Astrocyte (in vitro differentiated cells and primary cell): ENCODE results near the gene PFDN2. TPM values are rescaled to one million over a fixed set of nuclear protein-coding genes. Genes with fewer than 3 reads are reported as not detected.

ENCODE experiments used
- DNase-seq: peaks from one replicate; pipeline ENCODE4 v3.0.0-alpha.2; 2010; ENCODE audit warnings: low read depth
- FAIRE-seq: peaks from 2 replicates; lab custom pipeline; 2011; peaks lifted over from hg19 to GRCh38; lab: Jason Lieb, UNC
- H2AFZ ChIP-seq: 2 replicates; pipeline ENCODE4 v1.6.0; 2012; ENCODE audit warnings: low read depth, low read length, inconsistent platforms
- H3K27ac ChIP-seq: 2 replicates; pipeline ENCODE4 v1.5.1; 2011; ENCODE audit warnings: low read depth, low read length, inconsistent platforms
- H3K27me3 ChIP-seq: 2 replicates; pipeline ENCODE4 v1.6.0; 2011; ENCODE audit warnings: low read length, inconsistent platforms; ENCODE audit not compliant: insufficient read depth
- H3K36me3 ChIP-seq: 2 replicates; pipeline ENCODE4 v1.5.1; 2011; ENCODE audit warnings: low read length, inconsistent platforms; ENCODE audit not compliant: insufficient read depth
- H3K4me1 ChIP-seq: 2 replicates; pipeline ENCODE4 v1.5.1; 2011; ENCODE audit warnings: low read length, inconsistent platforms; ENCODE audit not compliant: insufficient read depth
- H3K4me2 ChIP-seq: 2 replicates; pipeline ENCODE4 v1.6.0; 2012; ENCODE audit warnings: low read length, inconsistent platforms
- H3K4me3 ChIP-seq: 2 replicates; pipeline ENCODE4 v1.5.1; 2011; ENCODE audit warnings: low read depth, mild to moderate bottlenecking, low read length, inconsistent platforms; ENCODE audit not compliant: insufficient read depth
- H3K79me2 ChIP-seq: 2 replicates; pipeline ENCODE4 v1.6.0; 2012; ENCODE audit warnings: mild to moderate bottlenecking, low read length, inconsistent platforms; ENCODE audit not compliant: insufficient read depth
- H3K9ac ChIP-seq: 2 replicates; pipeline ENCODE4 v1.6.0; 2012; ENCODE audit warnings: mild to moderate bottlenecking, low read length, inconsistent platforms
- H3K9me3 ChIP-seq: 2 replicates; pipeline ENCODE4 v1.5.1; 2012; ENCODE audit warnings: low read depth, mild to moderate bottlenecking, low read length, inconsistent platforms; ENCODE audit not compliant: insufficient read depth
- H4K20me1 ChIP-seq: 2 replicates; pipeline ENCODE4 v1.6.0; 2012; ENCODE audit warnings: low read length, inconsistent platforms; ENCODE audit not compliant: insufficient read depth
- H3K27ac Mint-ChIP-seq: one replicate; pipeline ENCODE4 v1.8.0; 2021; ENCODE audit warnings: mild to moderate bottlenecking, mixed read lengths; ENCODE audit not compliant: unreplicated experiment
- H3K27me3 Mint-ChIP-seq: one replicate; pipeline ENCODE4 v1.8.0; 2021; ENCODE audit warnings: low read depth, mixed read lengths; ENCODE audit not compliant: unreplicated experiment
- H3K36me3 Mint-ChIP-seq: one replicate; pipeline ENCODE4 v1.8.0; 2021; ENCODE audit warnings: low read depth, mixed read lengths; ENCODE audit not compliant: unreplicated experiment
- H3K4me1 Mint-ChIP-seq: one replicate; pipeline ENCODE4 v1.8.0; 2021; ENCODE audit warnings: low read depth, mixed read lengths; ENCODE audit not compliant: unreplicated experiment
- H3K4me3 Mint-ChIP-seq: one replicate; pipeline ENCODE4 v1.8.0; 2021; ENCODE audit warnings: mild to moderate bottlenecking, moderate library complexity, mixed read lengths; ENCODE audit not compliant: unreplicated experiment
- H3K9me3 Mint-ChIP-seq: one replicate; pipeline ENCODE4 v1.8.0; 2021; ENCODE audit warnings: mild to moderate bottlenecking, mixed read lengths; ENCODE audit not compliant: unreplicated experiment
- EZH2 ChIP-seq: IDR thresholded peaks from 2 replicates; pipeline ENCODE4 v1.6.1; 2012; ENCODE audit warnings: mild to moderate bottlenecking, low read length, inconsistent platforms; ENCODE audit not compliant: insufficient read depth
- total RNA-seq: library from RNA; stranded (reverse); gene quantifications from 2 replicates; pipeline ENCODE4 v1.2.1, GENCODE V29; 2021
- TF ChIP-seq, protein P1 (sequence below): IDR thresholded peaks from 2 replicates; pipeline ENCODE4 v1.5.1; 2011; ENCODE audit warnings: low read depth, mild to moderate bottlenecking, inconsistent platforms, low read length, moderate library complexity; ENCODE audit not compliant: insufficient read depth

The PFDN2 gene
- total RNA-seq, 1 donor from 2014 or later, result 111 TPM

DNA sequence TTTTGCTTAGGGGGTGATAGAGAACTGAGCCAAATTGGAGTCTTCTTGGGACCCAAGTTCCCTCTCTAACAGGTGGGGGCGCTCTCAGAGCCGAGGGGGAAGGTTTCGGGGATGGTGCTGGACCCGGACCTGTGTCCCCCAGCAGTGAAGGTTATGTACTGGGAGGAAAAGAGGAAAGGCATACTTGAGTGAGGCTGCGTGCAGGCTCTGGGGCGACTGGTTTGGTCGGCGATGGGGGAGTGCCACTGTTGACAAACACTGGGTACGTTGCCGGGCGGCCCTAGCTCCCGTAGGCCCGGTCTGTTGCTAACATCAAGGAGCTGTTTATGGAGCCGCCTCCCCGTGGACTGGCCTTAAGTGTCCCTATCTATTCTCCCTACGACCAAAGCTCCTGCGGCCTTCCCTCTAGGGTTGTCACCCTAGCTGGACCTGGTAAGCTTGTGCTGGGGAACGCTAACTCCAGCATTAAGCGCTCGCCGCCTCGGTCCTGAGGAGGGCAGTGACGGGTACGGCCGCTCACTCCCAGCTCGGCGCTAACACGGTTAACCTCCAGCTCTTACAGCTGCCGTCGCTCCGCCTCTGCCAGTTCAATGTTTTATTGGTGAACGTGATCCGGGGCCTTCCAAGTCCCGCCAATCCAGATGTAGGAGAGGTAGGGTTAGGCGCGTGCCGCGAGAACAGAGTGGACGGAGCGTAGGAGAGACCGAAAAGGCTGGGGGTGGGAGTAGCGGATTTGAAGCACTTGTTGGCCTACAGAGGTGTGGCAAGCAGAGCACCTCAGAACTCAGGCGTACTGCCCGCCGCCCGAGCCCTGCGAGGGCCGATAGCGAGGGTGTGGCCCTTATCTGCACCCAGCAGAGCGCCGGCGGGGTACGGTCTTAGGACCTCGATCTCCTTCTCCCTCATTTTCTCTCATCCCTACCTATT, 48.2 kb upstream of the PFDN2 start, which contains the start of gene PPOX:
PPOX (plus strand) TSS at position 685 of the 927 bp plus-strand sequence. CDS start 422 bp downstream, outside the sequence.
- Histone ChIP-seq H3K9ac (peak within 1 kb of the TSS; percentile 89), H3K9me3 (no peaks in the 10 kb centered on the region), H3K4me1 (peaks cover 14% of the 10 kb centered on the region), H3K4me2 (peak within 1 kb of the TSS; percentile 98), H2AFZ (peak within 1 kb of the TSS; percentile 94), H3K36me3 (peaks cover 4% of the 10 kb centered on the region), H3K27me3 (no peaks in the 10 kb centered on the region), H3K79me2 (peaks cover 21% of the 10 kb centered on the region), H3K4me3 (peak within 1 kb of the TSS; percentile 95), H4K20me1 (no peaks in the 10 kb centered on the region), H3K27ac (peak within 1 kb of the TSS; percentile 83)
- peaks cover 17% of the 10 kb centered on the region for H3K4me1 Mint-ChIP-seq
- H3K27me3 Mint-ChIP-seq, result no peaks in the 10 kb centered on the region
- peak within 1 kb of the TSS; percentile 93 for H3K4me3 Mint-ChIP-seq
- H3K36me3 Mint-ChIP-seq, result peaks cover 6% of the 10 kb centered on the region
- DNase-seq (peak; percentile 97), FAIRE-seq (no peak)
- TF ChIP-seq, protein P1, sequence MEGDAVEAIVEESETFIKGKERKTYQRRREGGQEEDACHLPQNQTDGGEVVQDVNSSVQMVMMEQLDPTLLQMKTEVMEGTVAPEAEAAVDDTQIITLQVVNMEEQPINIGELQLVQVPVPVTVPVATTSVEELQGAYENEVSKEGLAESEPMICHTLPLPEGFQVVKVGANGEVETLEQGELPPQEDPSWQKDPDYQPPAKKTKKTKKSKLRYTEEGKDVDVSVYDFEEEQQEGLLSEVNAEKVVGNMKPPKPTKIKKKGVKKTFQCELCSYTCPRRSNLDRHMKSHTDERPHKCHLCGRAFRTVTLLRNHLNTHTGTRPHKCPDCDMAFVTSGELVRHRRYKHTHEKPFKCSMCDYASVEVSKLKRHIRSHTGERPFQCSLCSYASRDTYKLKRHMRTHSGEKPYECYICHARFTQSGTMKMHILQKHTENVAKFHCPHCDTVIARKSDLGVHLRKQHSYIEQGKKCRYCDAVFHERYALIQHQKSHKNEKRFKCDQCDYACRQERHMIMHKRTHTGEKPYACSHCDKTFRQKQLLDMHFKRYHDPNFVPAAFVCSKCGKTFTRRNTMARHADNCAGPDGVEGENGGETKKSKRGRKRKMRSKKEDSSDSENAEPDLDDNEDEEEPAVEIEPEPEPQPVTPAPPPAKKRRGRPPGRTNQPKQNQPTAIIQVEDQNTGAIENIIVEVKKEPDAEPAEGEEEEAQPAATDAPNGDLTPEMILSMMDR, result peak; percentile 35
- no peak for TF ChIP-seq EZH2
- no peaks in the 10 kb centered on the region for H3K9me3 Mint-ChIP-seq
- H3K27ac Mint-ChIP-seq, result peak within 1 kb of the TSS; percentile 94

GRCh38 chr1:161164901-161165610, 47.2 kb upstream of the PFDN2 start:
- Histone ChIP-seq H3K9ac (peak overlapping the region; percentile 89), H3K4me1 (peaks cover 18% of the 10 kb centered on the region), H3K79me2 (peaks cover 31% of the 10 kb centered on the region), H3K4me2 (peak overlapping the region; percentile 98), H4K20me1 (no peaks in the 10 kb centered on the region), H3K4me3 (peak overlapping the region; percentile 95), H3K36me3 (no peaks in the 10 kb centered on the region), H3K27ac (peak overlapping the region; percentile 83), H3K9me3 (no peaks in the 10 kb centered on the region), H3K27me3 (no peaks in the 10 kb centered on the region), H2AFZ (no peak overlapping the region)
- DNase-seq (no peak), FAIRE-seq (no peak)
- no peaks in the 10 kb centered on the region for H3K9me3 Mint-ChIP-seq
- peaks cover 22% of the 10 kb centered on the region for H3K4me1 Mint-ChIP-seq
- peaks cover 6% of the 10 kb centered on the region for H3K36me3 Mint-ChIP-seq
- peak overlapping the region; percentile 86 for H3K27ac Mint-ChIP-seq
- TF ChIP-seq, protein P1, result no peak
- TF ChIP-seq EZH2, result no peak
- no peaks in the 10 kb centered on the region for H3K27me3 Mint-ChIP-seq
- H3K4me3 Mint-ChIP-seq, result peak overlapping the region; percentile 93
